HG03520 (cell line): ENCODE results near the gene NGB.
"Not testable (repeated sequence)": the region's sequence is repeated elsewhere in the genome, so short reads cannot be mapped to it uniquely, and the experiment has no call there.

Experiments used
- ATAC-seq: cut with Tn5 transposase; IDR thresholded peaks from one replicate; pipeline ENCODE4 v1.9.1; 2021; ENCODE audit warnings: mild to moderate bottlenecking, moderate library complexity; ENCODE audit not compliant: unreplicated experiment

The NGB gene

GRCh38 chr14:77296906-77297305, 25.9 kb upstream of the NGB start:
- no peak for ATAC-seq

DNA sequence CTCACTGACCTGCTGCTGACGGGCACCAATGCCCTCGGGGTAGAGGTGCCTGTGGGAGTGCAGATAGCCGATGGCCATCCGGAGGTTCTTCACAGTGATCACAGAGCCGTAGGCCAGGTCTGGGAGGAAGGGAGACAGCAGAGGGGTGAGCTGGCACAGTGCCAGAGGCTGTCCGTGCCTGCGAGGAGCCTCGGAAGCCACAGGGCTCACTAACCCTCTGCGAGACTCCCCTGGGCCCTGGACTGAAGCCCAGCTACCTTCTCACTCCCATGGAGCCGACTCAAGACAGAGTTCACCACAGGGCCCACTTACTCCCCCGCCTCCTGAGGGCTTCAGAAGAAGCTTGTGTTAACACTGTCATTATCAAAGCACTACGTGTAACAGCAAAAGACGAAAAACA, 25.1 kb upstream of the NGB start:
- ATAC-seq: no peak

- no peak for ATAC-seq
Measured at GRCh38 chr14:77290705-77291104, 19.7 kb upstream of the NGB start.

DNA sequence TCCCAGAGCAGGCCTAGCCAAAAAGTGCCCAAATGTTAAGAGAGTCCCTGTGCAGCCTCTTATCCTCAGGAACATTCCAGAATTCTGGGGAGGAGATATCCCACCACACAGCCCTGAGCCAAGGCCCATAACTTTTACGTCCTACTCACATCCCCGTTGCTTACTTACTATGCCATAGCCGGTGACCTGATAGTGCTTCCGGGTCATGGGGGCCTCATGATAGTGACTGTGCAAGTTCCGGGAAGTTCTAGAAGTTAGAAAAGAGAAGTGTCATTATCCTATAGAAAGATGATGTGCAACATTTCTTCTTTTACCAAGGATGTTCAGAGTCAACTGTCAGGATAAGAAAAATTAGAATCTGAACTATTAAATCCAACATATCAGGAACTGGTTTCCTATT, 15.6 kb upstream of the NGB start:
- no peak for ATAC-seq

DNA sequence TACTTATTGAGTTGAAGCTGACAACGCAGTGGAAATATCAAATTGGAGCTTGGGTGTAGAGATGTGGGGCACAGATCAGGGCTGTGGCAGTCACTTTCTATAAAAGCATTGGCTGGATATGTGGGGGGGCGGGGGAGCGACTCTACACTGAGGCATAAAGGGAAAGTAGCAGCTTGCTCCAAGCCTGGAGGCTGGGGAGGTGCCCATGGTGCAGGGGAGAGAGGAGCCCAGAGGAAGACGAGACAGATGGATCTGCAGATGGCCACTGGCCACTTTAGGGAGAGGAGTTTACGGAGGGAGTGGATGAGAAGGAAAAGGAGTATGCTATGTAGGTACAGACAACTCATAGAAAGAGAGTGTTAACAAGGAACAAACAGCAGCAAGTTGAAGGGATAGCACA, 13.5 kb upstream of the NGB start:
- no peak for ATAC-seq

- ATAC-seq: no peak
Measured at GRCh38 chr14:77284066-77284465, 13.1 kb upstream of the NGB start.

DNA sequence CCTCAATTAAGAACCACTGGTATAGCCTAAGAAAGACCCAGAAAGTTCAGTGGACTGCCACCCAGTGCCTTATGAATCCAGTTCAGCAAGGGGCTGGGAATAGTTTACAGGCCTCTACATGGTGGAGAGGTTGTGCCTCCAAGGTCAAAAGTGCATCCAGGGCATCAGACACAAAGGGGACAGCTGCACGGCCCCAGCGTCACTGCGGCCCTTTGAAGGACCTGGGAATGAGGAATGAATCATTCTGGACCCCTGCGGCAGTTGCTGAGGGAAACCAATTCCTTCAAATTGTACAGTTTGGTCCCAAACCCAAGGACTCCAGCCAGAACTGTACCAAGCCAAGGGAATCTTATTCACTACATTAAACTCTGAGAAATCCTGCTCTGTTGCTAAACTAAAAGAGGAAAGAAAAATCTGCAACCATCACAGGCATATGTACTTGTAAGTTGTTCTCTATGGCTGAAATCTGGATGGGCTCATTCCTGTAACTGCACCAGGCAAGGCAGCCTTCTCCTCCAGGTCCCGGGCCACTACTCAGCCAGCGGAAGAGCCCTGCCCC, 10.9 kb upstream of the NGB start:
- no peak for ATAC-seq

GRCh38 chr14:77280921-77281320, 9.9 kb upstream of the NGB start:
- not testable (repeated sequence) for ATAC-seq

DNA sequence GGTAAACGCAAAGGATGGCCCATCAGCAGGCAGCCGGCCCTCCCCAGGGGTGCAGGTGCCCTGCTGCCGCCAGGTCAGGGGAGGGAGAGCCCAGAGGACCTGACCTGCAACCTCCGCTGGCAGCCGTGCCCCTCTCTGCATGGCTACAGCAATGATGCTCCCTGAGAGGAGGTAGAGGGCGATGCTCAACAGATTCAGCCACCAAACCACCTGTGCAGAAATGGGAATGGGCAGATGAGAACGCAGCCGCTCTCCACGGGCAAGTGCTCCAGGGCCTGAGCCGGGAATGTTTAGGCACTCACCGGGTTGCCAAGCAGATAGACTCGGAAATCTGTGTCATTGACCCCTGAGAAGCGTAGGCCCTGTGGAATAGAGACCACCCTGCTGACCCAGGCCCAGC, 8.7 kb upstream of the NGB start:
- ATAC-seq: no peak

- ATAC-seq: no peak
Measured at GRCh38 chr14:77278461-77279230, 7.6 kb upstream of the NGB start.

GRCh38 chr14:77276959-77277358, 6.0 kb upstream of the NGB start:
- ATAC-seq: no peak

GRCh38 chr14:77276295-77276935, 5.4 kb upstream of the NGB start:
- ATAC-seq: no peak

DNA sequence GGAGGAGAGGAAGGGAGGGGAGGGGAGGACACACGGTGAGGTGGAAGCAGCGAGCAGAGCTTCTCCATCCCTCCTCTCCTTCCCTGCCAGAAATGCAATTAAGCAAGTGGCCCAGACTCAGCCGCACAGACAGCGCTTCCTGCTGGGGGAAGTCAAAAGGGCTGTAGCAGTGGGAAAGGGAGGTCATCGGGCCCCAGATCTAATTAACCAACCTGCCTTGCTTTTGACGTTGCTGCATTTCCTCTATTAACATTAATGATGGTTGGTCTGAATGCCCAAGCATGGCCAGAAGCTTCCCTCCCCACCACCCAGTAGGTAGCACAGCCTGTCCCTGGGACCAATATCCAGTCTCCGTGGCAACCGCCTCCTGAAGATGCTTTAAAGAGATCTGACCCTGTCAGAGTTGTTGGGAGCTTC, 4.6 kb upstream of the NGB start:
- ATAC-seq: no peak

GRCh38 chr14:77275041-77275580, 4.1 kb upstream of the NGB start:
- no peak for ATAC-seq

GRCh38 chr14:77273796-77274195, 2.8 kb upstream of the NGB start:
- no peak for ATAC-seq

DNA sequence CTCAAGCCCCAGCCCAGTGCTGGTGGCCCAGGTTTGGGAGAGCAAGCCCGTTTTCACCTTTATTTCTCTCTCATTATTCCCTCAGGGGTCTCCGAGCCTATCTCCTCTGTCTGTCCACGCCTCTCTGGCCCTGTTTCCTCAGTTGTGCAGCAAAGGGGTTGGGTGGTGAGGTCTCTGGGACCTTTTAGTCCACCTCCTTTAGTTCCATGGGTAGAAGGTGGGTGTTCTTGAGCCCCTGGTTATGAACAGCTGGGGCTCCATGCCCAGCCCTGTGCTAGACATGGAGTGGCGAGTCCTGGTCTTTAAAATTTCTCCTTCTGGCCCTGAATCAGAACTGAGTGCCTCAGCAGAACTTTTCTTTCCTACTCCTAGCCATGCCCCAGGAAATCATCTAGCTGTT, 1.3 kb upstream of the NGB start:
- ATAC-seq: no peak

- ATAC-seq: no peak
Measured at GRCh38 chr14:77270361-77271112, 469 bp downstream of the NGB start.

GRCh38 chr14:77268989-77269600, 1.9 kb downstream of the NGB start:
- no peak for ATAC-seq

GRCh38 chr14:77267937-77268699, 2.9 kb downstream of the NGB start:
- no peak for ATAC-seq

- ATAC-seq: no peak
Measured at GRCh38 chr14:77266336-77266735, 4.7 kb downstream of the NGB start.
